NT2/D1 (cell line): ENCODE results near the gene TENM3.

Source experiments
- DNase-seq: peaks from one replicate; pipeline ENCODE4 v3.0.0-alpha.2; 2011; ENCODE audit warnings: low read depth, low spot score
- H3K27me3 ChIP-seq: 2 replicates; pipeline ENCODE4 v1.6.0; 2011; ENCODE audit warnings: mild to moderate bottlenecking; ENCODE audit not compliant: insufficient read length, insufficient read depth
- H3K36me3 ChIP-seq: 2 replicates; pipeline ENCODE4 v1.6.1; 2011; ENCODE audit warnings: mild to moderate bottlenecking, low read length, mixed read lengths; ENCODE audit not compliant: insufficient read depth, insufficient read length
- H3K4me1 ChIP-seq: 2 replicates; pipeline ENCODE4 v1.5.1; 2011; ENCODE audit not compliant: insufficient read depth, insufficient read length
- H3K4me3 ChIP-seq: 2 replicates; pipeline ENCODE4 v1.5.1; 2011; ENCODE audit warnings: low read depth; ENCODE audit not compliant: insufficient read length
- H3K9ac ChIP-seq: 2 replicates; pipeline ENCODE4 v1.6.0; 2011; ENCODE audit warnings: low read depth; ENCODE audit not compliant: insufficient read length
- H3K9me3 ChIP-seq: 2 replicates; pipeline ENCODE4 v1.5.1; 2011; ENCODE audit warnings: mild to moderate bottlenecking, low read length; ENCODE audit not compliant: insufficient read depth
- SUZ12 ChIP-seq: IDR thresholded peaks from 2 replicates; pipeline ENCODE4 v1.6.1; 2011; ENCODE audit not compliant: insufficient read length, insufficient read depth; ENCODE audit errors: extremely low read depth
- YY1 ChIP-seq: IDR thresholded peaks from 2 replicates; pipeline ENCODE4 v1.6.1; 2011; ENCODE audit not compliant: insufficient read length, insufficient read depth
- ZNF274 ChIP-seq: IDR thresholded peaks from 2 replicates; pipeline ENCODE4 v1.6.1; 2011; ENCODE audit warnings: mild to moderate bottlenecking, low read depth, low read length

Gene TENM3

DNA sequence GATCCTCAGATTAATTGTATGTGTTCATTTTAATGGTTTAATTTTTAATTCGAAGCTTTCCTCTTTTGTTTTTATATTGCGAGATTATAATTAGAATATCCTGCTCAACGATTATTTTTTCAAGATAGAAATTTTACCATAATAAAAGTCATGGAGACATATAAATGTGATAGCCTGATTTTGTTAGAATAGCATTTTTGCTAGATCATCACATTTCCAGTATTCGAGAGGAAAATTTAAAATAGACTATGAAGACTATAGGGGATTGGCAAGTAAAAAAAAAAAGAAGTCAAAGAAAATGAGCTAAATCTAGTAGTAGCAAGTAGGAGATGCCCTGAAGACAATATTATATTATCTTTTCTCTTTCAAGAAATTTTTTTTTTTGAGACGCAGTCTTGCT, 60.6 kb downstream of the TENM3 start:
- DNase-seq: no peak
- Histone ChIP-seq H3K36me3 (no peaks in the 10 kb centered on the region), H3K27me3 (no peaks in the 10 kb centered on the region), H3K4me3 (no peak overlapping the region), H3K9me3 (no peaks in the 10 kb centered on the region), H3K4me1 (no peaks in the 10 kb centered on the region), H3K9ac (no peak overlapping the region)
- TF ChIP-seq SUZ12 (no peak), YY1 (no peak), ZNF274 (no peak)

DNA sequence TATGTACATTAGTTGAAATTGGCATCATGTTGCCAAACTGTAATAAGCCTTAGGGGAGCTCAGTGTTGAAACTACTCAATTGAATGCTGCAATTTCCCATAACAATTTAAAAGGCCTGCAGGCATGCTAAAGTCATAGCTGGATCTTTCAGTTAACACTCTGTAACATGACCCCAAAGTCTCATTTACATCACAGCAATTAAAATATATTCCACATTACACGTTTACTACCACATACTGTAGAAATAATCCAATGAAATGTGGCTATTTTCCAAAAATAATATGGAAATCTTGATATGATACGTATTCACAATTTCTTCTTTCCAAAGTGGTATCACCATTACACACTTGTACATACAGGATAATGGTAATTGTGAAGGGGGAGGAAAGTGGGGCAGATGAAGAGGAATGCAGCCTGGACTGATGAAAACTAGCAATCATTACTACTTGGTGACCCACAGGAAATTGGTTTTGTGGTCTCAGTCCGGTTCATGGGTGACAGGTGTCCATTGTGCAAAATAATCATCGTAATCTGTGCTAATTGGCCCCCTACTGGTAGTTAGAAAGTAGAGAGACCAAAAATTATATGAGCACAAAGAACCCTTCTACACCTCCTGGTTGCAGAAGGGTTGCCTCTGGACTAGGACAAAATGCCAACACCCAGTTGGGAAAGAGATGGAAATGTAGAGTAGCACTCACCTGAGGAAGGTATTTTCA, 63.7 kb downstream of the TENM3 start:
- no peak for DNase-seq
- Histone ChIP-seq H3K4me3 (no peak overlapping the region), H3K27me3 (no peaks in the 10 kb centered on the region), H3K9me3 (no peaks in the 10 kb centered on the region), H3K36me3 (no peaks in the 10 kb centered on the region), H3K4me1 (no peaks in the 10 kb centered on the region), H3K9ac (no peak overlapping the region)
- no peak for TF ChIP-seq YY1
- no peak for TF ChIP-seq SUZ12
- TF ChIP-seq ZNF274: no peak

DNA sequence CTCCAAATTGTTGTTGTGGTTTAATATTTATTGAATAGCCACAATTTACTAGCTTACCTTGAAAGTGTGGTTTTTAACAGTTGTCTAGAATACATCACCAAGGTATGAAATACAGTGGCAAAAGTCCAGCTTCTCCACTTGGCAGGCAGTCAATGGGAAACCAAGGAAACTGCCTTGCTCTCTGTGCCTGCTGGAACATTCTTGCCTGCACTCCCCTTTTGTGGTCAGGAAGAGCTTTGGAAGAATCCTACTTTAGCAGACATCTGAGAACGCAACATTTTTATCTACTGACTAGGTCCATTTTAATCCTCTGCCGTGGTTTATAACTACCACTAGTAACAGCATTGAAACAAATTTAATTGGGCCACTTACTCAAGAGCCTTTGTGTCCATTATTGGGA, 64.5 kb downstream of the TENM3 start:
- Histone ChIP-seq H3K36me3 (no peaks in the 10 kb centered on the region), H3K4me1 (no peaks in the 10 kb centered on the region), H3K4me3 (no peak overlapping the region), H3K9ac (no peak overlapping the region), H3K9me3 (no peaks in the 10 kb centered on the region), H3K27me3 (no peaks in the 10 kb centered on the region)
- TF ChIP-seq ZNF274 (no peak), YY1 (no peak), SUZ12 (no peak)
- no peak for DNase-seq

DNA sequence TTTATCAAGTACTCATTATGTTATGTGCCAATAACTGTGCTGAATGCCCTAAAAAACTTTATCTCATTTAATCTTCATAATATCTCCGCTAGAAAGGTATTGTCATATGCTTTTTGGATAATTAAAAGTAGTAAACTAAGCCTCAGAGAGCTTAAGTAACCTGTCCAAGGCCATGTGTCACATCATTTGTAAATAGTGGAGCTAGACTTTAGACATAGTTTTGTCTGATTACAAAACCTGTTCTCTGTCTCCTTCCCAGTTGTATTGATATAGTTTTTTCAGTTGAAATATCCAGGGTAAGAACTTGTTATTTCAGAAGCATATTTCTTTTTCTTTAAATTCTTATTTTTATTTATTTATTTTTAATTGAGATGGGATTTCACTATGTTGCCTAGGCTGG, 66.7 kb downstream of the TENM3 start:
- DNase-seq: no peak
- no peak for TF ChIP-seq ZNF274
- TF ChIP-seq SUZ12: no peak
- no peak for TF ChIP-seq YY1
- H3K9ac ChIP-seq: no peak overlapping the region
- H3K4me3 ChIP-seq: no peak overlapping the region
- no peaks in the 10 kb centered on the region for H3K4me1 ChIP-seq
- H3K27me3 ChIP-seq: no peaks in the 10 kb centered on the region
- no peaks in the 10 kb centered on the region for H3K36me3 ChIP-seq
- peaks cover 14% of the 10 kb centered on the region for H3K9me3 ChIP-seq

DNA sequence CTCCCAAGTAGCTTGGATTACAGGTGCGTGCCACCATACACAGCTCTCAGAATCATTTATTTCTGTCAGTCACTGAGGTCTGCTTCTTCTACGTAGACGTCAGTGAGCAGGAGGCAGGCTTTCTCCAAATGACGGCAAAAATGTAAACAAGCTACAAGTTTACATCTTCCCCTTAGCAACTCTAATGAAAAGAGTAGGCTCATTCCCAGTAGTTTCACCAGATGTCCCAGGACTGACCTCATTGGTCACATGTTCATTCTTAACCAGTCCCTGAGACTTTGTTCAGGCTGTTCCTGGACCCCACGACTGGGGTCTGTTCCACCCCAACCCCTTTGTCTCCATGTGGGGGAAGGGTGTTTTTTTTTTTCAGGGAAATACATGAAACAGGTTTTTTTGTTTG, 67.1 kb downstream of the TENM3 start:
- no peak overlapping the region for H3K9ac ChIP-seq
- no peak for DNase-seq
- no peak overlapping the region for H3K4me3 ChIP-seq
- H3K27me3 ChIP-seq: no peaks in the 10 kb centered on the region
- H3K9me3 ChIP-seq: peaks cover 16% of the 10 kb centered on the region
- TF ChIP-seq ZNF274 (no peak), YY1 (no peak), SUZ12 (no peak)
- H3K4me1 ChIP-seq: no peaks in the 10 kb centered on the region
- H3K36me3 ChIP-seq: no peaks in the 10 kb centered on the region

DNA sequence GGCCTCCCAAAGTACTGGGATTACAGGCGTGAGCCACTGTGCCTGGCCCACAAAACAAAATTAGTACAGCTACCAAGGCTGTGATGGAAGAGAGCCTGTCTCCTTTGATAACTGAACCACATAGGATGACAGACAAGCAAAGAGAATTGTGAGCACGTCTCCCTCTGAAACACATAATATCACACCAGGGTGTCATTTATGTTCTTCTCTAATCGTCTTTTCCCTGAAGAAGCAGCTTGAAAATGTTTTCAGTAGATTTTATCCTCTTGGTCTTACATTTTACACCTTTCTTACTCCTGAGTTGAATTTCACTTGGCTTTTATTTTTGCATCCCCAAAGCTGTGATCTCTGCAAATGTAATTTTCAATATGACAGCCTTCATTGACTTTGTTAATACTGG, 67.8 kb downstream of the TENM3 start:
- no peak overlapping the region for H3K9ac ChIP-seq

GRCh38 chr4:182314537-182314936, 71.3 kb downstream of the TENM3 start:
- peaks cover 18% of the 10 kb centered on the region for H3K9me3 ChIP-seq
- TF ChIP-seq SUZ12 (no peak), YY1 (no peak), ZNF274 (no peak)
- no peaks in the 10 kb centered on the region for H3K27me3 ChIP-seq
- H3K9ac ChIP-seq: no peak overlapping the region
- no peaks in the 10 kb centered on the region for H3K36me3 ChIP-seq
- no peaks in the 10 kb centered on the region for H3K4me1 ChIP-seq
- no peak for DNase-seq
- H3K4me3 ChIP-seq: no peak overlapping the region

More for the DNA sequence above, 67.8 kb downstream of the TENM3 start:
- H3K9me3 ChIP-seq: peaks cover 18% of the 10 kb centered on the region
- no peaks in the 10 kb centered on the region for H3K4me1 ChIP-seq
- DNase-seq: no peak
- TF ChIP-seq ZNF274 (no peak), SUZ12 (no peak), YY1 (no peak)
- no peaks in the 10 kb centered on the region for H3K27me3 ChIP-seq
- H3K4me3 ChIP-seq: no peak overlapping the region
- no peaks in the 10 kb centered on the region for H3K36me3 ChIP-seq
